Occipital lobe (tissue), 2 donors: ENCODE measurements around the gene AAR2. TPM values are rescaled to one million over a fixed set of nuclear protein-coding genes. Genes with fewer than 3 reads are reported as not detected.

Source experiments
- DNase-seq: peaks from one replicate; lab custom pipeline; 2025; lab: John Stamatoyannopoulos, UW
- total RNA-seq: library from RNA; depleted of rRNA; stranded (reverse); fragments of >200 nt; gene quantifications from one replicate; pipeline ENCODE4 v1.2.3, GENCODE V29; 2014

Gene AAR2
- total RNA-seq, 1 donor from 2014 or later = 24.3 TPM

- DNase-seq = no peak
Observed at GRCh38 chr20:36259177-36260061, 23.1 kb downstream of the AAR2 start.

GRCh38 chr20:36260316-36260715, 24.0 kb downstream of the AAR2 start:
- DNase-seq = no peak

GRCh38 chr20:36261389-36262105, 25.3 kb downstream of the AAR2 start:
- no peak for DNase-seq

DNA sequence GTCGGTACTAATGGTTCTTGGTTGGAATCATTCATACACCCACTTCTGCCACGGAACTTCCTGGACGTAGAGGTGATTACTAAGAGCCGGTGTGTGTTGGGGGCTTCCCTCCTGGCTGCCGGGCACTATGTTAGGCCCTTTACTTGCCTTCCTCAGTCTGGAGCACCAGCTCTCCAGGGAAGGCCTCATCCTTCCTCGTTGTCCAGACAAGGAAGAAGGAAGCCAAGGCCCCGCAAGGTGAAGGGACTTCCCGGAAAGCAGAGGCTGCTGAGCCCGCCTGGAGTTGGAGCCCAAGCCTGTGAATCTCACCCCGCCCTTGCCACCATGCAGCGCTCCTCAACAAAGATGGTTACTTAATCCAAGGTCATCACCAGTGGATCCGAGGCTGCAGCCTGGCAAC, 26.2 kb downstream of the AAR2 start:
- no peak for DNase-seq

- DNase-seq = no peak
Observed at GRCh38 chr20:36264426-36265246, 28.4 kb downstream of the AAR2 start.

- DNase-seq = no peak
Observed at GRCh38 chr20:36266189-36266588, 29.9 kb downstream of the AAR2 start.

DNA sequence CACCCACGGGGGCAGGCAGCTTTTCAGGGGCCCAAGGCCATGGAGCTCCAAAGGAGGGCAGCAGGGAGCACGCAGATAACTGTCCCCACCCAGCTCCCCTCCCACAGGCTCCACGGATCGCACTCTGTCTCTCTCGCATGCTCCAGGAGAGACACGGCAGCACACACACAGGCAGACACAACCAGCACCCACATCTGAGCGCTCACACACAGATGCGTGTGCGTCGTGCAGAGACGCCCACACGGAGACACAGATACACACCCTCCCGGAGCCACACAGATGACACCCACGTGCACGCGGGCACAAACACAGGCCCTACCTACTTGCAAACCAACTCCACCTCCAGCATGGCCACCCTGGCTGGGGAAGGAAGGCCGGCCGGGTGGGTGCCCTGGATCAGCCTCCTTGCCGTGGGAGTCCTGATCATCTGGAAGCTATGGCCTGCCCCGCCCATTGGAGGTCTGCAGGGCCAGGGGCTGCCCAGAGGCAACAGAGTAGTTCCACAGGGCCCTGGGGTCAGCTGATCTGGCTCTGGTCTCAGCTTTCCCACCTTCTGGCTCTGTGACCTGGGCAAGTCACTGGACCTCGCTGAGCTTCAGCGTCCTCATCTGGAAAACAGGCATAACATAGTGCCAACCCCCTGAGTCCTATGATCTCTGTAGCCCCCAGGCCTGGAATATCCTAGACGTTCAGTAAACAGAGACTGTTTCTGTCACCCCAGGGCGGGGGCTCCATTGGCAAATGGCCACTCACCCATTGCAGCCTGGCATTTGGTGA, 31.5 kb downstream of the AAR2 start:
- DNase-seq = peak; percentile 40

- peak; percentile 71 for DNase-seq
Observed at GRCh38 chr20:36268440-36269342, 32.4 kb downstream of the AAR2 start.

DNA sequence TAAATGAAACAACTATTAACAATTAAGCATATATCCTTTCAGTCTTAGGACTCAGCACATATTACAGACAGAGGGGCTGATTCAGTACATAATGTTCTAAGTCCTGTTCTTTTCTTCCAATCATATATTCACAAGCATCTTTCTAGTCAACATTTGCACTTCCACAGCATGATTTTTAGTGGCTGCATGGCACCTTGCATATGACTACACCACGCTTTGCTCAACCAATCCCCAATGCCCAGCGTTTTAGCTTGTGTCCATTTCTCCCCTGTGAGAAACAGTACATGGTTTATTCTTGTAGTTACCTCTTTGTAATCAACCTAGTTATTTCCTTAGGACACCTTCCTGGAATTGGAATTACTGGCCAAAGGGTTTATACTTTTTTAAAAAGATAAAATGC, 33.2 kb downstream of the AAR2 start:
- no peak for DNase-seq

DNA sequence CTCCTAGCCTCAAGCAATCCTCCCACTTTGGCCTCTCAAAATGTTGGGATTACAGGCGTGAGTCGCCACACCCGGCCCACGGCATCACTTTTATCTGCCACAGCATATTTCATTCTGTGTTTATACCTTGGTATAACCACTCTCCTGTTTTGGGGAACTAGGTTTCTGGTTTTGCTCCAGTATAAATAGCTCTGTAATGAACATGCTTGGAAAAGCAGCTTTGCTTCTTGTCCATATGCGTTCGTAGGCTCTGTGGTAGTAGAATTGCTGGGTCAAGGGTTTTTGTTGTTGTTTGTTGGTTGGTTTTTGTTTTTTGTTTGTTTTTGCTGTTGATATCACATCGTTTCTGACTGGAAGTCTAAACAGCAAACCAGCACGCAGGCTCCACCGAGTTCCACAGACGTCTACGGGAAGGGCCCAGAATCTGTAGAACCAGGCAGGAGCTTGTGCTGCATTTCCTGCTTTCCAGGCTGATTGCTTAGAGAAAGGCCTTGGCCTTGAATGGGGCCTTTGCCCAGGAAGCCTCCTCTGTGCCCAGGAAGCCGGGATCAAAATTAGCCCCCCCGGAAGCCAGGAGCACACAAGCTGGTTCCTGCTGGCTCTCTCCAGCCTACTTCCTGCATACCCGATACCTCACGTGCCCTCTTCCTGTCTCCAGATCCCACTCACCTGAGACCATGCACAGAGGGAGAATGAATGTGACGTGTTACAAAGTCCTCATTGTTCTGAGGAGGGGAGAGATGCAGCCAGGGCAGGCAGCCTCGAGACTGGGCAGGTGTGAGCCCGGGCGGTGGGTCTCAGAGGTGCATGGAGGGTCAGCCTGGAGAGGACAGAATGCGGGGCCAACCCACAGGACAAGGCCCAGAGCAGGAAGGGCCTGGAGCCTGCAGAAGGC, 34.7 kb downstream of the AAR2 start:
- no peak for DNase-seq

GRCh38 chr20:36271639-36272546, 35.6 kb downstream of the AAR2 start:
- no peak for DNase-seq

DNA sequence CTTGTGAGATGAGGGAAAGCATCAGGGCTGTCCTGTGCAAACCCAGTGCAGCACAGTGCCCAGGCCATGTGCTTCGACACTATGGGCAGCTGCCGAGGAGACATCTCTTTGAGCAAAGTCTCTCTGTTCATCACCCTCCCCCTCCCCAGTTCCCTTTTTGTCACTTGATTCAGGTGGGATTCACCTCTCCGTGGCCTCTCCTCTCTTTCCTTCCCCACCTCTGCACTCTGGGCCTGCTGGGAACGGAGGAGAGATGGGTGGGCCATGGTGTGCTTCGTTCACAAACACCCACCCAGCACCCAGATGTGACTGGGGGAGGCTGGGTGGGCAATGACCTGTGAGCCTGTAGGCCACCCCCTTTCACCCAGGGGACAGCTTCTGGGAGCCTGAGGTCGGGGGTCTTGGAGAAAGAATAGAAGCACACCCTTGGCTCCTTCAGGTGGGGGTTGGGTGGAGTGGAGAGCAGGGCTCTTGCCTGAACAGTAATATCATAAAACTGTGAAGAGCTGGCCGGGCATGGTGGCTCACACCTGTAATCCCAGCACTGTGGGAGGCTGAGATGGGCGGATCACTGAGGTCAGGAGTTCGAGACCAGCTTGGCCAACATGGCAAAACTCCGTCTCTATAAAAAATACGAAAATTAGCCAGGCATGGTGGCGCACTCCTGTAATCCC, 36.4 kb downstream of the AAR2 start:
- DNase-seq = no peak

- no peak for DNase-seq
Observed at GRCh38 chr20:36273414-36274180, 37.3 kb downstream of the AAR2 start.

DNA sequence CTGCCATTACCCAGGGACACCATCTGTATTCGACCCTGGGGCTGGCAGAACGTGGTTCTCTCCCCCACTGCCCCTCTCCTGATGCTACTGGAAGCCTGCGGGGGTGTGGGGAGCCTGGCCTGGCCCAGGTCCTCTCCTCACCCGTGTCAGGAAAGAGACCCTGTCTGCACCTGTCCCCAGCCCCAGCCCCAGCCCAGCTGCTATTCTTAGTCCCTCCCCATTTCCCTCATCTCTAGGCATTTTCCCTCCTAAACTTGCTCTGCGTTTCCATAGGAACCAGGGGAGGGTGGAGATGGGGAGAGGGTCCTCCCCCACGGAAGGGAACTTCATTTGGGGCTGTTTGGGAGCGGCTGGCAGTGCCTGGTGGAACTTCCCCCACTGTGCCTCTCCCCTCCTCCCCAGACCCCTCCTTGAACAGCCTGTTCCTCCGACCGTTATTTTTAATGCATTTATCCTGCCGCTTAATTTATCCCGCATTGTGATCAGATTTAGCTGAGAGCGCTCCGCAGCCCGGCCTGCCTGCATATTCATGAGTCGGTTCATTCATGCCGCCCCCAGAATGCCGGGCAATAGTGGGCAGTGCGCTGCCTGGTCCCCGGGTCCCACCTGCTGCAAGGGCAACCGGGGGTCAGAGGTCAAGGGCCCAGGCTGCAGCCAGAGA, 38.0 kb downstream of the AAR2 start:
- DNase-seq = no peak

GRCh38 chr20:36275011-36275410, 38.7 kb downstream of the AAR2 start:
- DNase-seq = no peak
